GM18873 (cell line): ENCODE results near the gene OR5M3.

Experiments used
- ATAC-seq: cut with Tn5 transposase; IDR thresholded peaks from one replicate; pipeline ENCODE4 v1.9.1; 2021; ENCODE audit warnings: mild to moderate bottlenecking, moderate library complexity, moderate number of reproducible peaks; ENCODE audit not compliant: unreplicated experiment, low FRiP score

The OR5M3 gene

GRCh38 chr11:56473252-56473651 lies at the start of gene OR5M3:
Gene OR5M3 (minus strand): TSS chr11:56473352. CDS start chr11:56470497, 2,855 bp downstream.
- ATAC-seq: no peak

GRCh38 chr11:56522008-56522407 lies 48.9 kb upstream of the OR5M3 start:
- no peak for ATAC-seq

- no peak for ATAC-seq
These were observed 40.1 kb upstream of the OR5M3 start for GRCh38 chr11:56513280-56513679.

GRCh38 chr11:56509439-56509838 lies 36.3 kb upstream of the OR5M3 start:
- no peak for ATAC-seq

GRCh38 chr11:56497010-56497409 lies 23.9 kb upstream of the OR5M3 start:
- ATAC-seq: no peak

DNA sequence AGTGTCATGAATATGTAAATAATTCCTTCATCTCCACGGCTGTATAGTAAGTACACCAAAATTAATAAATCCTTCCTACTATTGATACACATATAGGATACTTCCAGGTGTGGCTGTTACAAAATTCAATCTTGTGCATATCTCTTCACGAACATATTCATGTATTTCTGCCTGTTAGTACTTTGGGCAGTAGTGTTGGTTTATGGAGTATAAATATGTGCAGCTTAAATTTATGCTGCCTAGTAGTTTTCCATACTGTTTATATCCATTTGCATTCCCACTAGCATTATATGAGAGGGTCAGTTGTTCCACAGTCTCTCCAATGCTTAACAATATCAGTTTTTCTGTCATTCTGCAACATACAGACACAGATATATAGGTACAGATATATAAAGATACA lies 22.0 kb upstream of the OR5M3 start:
- no peak for ATAC-seq

DNA sequence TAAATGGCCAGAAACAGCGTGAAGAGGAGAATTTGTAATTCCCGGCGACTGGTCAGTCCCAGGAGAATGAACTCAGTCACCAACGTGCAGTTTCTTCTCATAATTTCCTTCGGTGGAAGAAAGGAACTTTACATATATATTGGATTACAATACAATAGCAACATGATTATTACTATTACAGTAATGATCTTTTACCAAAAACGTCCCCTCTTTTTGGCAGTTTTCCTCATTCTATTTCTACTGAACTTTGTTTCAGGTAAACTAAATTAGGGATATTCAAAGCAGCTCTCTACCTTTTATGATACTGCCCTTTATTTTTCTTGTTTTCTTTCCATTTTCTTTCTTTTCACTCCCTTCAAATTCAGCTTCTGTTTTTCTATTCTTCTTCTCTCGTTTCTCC lies 18.1 kb upstream of the OR5M3 start, which contains the start of gene OR5M8:
Gene OR5M8 (minus strand): TSS at position 101 of the 400 bp plus-strand sequence. CDS start 0 bp downstream, at position 101.
- no peak for ATAC-seq

GRCh38 chr11:56486801-56487200 lies 13.6 kb upstream of the OR5M3 start:
- no peak for ATAC-seq

- ATAC-seq: no peak
These were observed 1.6 kb upstream of the OR5M3 start for GRCh38 chr11:56474729-56475235.

GRCh38 chr11:56457076-56457475 lies 16.1 kb downstream of the OR5M3 start:
- no peak for ATAC-seq

- ATAC-seq: no peak
These were observed 19.6 kb downstream of the OR5M3 start for GRCh38 chr11:56453521-56453920.
